HG03064 (cell line): ENCODE measurements around the gene IL36RN.
"Not testable (repeated sequence)": the region's sequence is repeated elsewhere in the genome, so short reads cannot be mapped to it uniquely, and the experiment has no call there.

ENCODE experiments used
- ATAC-seq: cut with Tn5 transposase; IDR thresholded peaks from one replicate; pipeline ENCODE4 v1.9.1; 2021; ENCODE audit warnings: low read depth; ENCODE audit not compliant: unreplicated experiment

IL36RN gene

GRCh38 chr2:113096306-113096705, 37.3 kb downstream of the IL36RN start:
- not testable (repeated sequence) for ATAC-seq

- not testable (repeated sequence) for ATAC-seq
These were observed 38.0 kb downstream of the IL36RN start for GRCh38 chr2:113096842-113097618.

GRCh38 chr2:113098041-113098440, 39.0 kb downstream of the IL36RN start:
- no peak for ATAC-seq

- no peak for ATAC-seq
These were observed 39.5 kb downstream of the IL36RN start for GRCh38 chr2:113098532-113098931.

- no peak for ATAC-seq
These were observed 43.1 kb downstream of the IL36RN start for GRCh38 chr2:113102133-113102532.

GRCh38 chr2:113103277-113103676, 44.3 kb downstream of the IL36RN start:
- ATAC-seq, result no peak

GRCh38 chr2:113104054-113104611, 45.1 kb downstream of the IL36RN start:
- no peak for ATAC-seq

- ATAC-seq, result no peak
These were observed 46.2 kb downstream of the IL36RN start for GRCh38 chr2:113105047-113105785.

- ATAC-seq, result no peak
These were observed 52.1 kb downstream of the IL36RN start for GRCh38 chr2:113111121-113111520.

- no peak for ATAC-seq
These were observed 52.9 kb downstream of the IL36RN start for GRCh38 chr2:113111823-113112287.

GRCh38 chr2:113112441-113112840, 53.4 kb downstream of the IL36RN start:
- no peak for ATAC-seq

GRCh38 chr2:113112871-113113270, 53.9 kb downstream of the IL36RN start:
- ATAC-seq, result no peak

GRCh38 chr2:113113807-113114206, 54.8 kb downstream of the IL36RN start:
- no peak for ATAC-seq
